NCI-H1105 treated with DMSO at 0.1 percent for 48 hours (cell line): ENCODE measurements around the gene RGS8.

Experiments used
- DNase-seq: peaks from one replicate; lab custom pipeline; 2025; lab: John Stamatoyannopoulos, UW

The RGS8 gene

DNA sequence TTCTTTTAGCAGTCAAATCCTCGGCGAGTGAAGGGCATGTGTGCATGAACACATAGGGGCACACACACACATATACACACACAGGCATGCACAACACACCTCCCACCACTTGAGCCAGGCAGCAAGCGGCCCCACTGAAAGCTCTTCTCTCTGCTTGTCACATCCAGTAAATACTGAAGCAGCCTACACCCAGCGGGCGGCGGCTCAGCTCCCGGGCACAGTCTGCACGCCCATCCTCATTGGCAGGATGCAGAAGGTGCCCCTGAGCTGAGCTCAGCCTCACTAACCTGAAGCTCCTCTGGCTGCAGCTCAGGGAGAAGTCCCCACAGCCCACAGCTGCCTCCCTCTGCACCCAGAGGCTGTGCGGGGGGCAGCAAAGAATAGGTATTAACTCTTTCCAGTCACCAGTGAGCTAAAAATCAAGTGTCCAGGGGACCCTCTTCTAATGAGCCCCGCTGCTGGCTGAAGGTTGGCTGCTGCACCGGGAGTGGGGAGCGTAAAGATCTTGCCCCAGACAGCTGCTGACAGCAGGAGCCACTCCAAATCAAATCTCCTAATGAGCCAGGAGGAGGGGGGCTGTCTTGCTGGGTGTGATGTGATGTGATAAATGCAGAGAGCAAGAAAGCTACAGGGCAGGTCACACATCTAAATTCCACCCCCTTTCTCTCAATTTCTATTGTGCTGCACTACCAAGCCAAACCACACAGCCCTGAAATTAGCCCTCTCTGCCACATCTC is 12.5 kb downstream of the RGS8 start:
- peak; percentile 78 for DNase-seq

DNA sequence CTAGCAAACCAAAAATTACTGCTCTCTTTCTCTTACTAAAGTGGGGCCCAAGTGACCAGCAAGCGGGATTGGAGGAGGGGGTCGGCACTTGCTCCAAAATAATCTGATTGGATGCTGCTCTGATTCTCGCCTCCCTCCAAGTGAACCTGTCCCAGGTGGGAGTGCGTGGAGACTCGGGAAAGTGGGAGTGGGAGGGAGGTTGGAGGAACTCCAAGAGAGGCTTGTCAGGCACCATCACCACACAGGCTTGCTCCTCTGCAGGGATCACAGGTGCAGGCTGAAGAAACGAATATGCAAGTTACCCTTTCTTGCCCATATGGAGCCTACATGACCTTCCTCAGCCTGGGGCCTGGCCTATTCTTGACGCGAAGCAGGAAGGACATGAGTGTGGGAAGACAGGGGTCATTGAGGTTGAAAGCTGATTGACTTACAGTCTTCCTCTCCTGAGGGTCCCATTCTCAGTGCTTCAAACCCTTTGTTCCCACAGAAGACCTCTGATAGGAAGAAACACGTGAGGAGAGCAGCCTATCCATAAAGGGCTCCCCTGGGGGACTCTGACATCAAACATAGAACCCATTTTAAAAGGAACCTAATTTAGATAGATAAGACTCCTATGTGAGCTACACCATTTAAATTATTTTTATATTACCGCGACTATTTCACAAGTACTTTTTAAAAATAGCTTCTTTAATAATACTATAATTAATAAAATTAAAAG is 14.2 kb downstream of the RGS8 start:
- no peak for DNase-seq

DNA sequence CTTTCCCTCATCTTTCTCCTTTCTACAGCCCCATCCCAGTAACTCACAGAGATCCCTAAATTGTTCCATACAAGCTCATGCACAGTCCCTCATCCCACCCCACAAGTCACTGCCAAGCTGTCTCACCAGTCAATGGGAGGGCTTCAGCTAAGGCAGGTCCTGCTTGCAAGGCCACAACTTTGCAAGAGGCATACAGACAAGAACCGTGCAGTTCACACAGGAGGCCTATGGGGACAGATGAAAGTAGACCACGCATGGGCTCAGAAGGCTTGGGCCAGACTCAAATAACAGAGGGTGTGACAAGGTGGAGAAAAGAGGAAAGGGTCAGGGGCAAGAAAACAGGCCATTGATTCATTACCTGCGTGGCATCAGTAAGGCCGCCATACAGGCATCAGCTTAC is 15.1 kb downstream of the RGS8 start:
- DNase-seq = no peak

DNA sequence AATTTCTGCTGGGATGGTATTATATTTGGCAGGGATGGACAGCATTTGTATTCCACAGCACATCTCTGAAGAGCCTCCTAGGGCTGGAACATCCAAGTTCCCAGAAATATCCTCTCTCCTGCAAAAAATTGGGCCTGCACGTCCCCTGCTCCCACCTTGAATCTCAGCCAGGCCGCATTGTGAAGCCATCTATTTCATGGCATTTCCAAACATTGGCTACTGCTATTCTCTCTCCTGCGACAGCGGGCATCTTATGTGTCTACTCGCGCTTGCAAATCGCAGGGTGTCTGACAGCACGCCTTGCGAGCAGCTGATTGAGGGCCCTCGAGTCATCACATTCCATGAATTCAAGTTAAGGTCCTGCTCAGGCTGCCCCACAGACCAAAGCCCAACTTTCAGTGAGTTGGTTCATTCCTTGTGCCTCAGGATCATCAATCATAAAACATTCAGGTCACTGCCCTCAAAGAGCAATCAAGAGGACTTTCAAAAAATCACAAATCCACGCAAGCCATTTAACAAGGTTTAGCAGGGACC is 15.8 kb downstream of the RGS8 start:
- no peak for DNase-seq

DNA sequence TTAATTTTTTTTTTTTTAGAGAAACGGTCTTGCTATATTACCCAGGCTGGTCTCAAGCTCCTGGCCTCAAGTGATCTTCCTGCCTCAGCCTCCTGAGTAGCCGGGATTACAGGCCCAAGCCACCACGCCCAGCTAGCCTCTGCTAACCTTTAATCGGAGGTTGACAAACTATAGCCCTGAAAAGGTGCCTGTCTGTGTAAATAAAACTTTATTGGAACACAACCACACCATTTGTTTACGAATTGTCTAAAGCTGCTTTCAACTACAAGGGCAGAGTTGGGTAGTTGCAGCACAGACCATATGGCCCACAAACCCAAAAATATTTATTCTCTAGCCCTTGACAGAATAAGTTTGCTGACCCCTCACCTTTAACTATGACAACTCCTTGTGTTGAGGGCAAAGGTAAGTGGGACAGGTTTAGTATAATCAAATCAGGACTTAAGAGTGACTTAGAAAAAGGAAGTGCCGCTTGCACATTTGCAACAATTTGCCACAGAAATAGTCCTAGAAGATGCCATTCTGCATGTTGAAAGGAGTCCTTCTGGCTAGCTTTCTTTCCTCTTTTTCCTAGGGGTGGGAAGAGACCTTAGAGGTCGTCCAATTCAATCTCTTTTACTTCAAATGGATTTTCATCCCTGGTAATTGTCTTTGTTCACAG is 16.4 kb downstream of the RGS8 start:
- no peak for DNase-seq

DNA sequence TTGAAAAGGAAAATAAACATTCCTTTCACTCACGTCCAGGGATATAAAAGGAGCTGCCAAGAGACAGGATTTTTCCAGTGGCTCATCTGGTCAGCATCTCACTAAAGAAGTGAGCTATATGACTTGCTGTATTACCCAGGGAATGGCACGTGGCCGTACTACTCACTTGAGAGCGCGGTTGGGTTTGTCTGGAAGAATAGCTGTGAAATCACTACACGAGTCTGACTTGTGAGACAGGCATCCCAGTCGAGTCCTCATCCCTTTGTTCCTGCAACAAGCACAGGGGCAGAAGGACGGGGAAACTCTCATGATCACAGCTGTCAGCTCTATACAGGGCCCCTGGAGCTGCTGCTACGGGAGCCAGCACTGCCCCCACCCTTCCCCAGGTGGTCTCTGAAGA is 17.7 kb downstream of the RGS8 start:
- no peak for DNase-seq

DNA sequence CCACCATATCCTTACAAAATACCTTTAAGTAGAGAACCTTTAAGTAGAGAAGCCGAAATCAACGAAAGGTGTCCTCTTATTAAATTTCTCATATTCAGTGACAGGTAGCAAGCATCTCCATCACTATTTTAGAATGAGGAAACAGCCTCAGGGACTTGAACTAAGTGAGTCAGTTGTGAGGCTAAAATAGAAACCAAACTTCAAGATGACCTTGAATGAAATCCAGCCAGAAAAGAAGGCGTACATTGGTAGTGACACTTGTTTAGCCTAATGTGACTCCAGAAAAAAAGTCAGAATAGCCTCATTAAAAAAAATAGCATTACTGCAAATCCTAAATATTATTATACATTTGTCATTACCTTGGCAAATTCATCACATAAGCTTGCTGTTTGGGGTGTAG is 20.1 kb downstream of the RGS8 start:
- DNase-seq = no peak

DNA sequence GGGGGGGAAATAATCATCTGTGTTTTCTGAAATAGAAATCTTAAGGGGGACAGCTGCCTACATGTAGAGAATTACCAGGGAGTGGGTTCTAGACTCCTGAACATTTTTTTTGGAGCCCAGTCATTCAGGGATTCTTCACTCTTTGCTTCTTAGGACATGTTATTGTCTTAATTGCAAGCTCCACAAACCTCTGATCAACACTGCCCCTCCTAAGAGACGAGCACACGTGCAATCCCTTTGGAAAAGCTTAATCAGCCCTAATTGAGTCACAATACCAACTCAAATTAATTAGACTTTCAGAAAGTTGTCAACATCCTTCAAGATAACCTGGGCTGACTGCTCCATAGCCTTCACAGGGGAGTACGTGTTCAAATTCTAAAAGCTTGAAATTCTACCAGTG is 21.4 kb downstream of the RGS8 start:
- no peak for DNase-seq

DNA sequence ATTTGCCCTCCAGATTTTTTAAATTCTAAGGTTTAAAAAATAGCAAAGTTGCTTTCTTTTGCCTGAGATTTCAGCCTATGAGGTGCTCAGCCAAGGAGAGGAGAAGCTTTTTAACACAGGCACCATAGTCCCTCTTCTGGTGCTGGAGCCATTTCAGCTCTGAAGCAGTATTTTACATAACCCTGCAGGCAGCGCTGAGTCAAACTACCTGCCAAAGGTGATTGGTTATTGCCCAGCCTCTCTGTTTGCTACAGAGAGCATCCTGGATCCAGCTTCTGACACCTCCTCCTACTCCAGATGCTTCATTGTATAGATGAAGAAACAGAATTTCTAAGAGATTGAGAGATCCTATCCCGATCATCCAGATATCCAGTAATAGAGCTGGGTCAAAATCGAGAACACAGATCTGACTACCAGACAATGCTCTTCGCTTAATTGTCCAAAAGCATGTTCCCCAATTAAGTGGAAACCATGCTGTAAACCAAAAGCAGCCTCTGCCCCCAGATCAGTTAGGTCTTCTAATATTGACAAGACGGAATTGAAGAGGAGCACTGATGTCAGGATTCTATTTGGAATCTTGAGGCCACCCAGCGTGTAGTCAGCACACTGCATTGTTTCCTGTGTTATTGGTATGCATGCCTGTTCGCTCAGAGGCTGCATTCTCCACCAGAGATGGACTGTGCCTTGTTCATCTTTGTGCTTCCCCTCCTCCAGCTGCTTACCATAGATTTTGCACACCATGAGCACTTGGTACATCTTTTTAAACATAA is 22.1 kb downstream of the RGS8 start:
- DNase-seq = no peak

DNA sequence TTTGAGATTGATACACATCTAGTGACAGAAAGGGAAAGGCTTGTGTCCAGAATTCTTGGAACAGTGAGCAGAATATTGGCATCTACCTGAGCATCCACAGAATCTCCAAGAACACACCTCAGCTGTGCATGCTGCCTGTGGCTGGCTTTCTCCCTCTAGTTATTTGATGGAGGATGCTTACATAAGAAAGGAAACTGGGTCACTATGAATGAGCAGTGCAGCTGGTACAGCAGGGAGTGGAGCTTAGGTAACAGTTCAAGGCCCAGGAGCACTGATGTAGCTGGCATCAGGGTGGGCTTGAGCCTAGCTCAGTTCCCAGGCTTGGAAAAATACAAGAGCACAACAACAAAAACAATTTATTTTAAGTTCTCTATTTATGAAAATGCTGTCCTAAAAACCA is 26.3 kb downstream of the RGS8 start:
- no peak for DNase-seq

DNA sequence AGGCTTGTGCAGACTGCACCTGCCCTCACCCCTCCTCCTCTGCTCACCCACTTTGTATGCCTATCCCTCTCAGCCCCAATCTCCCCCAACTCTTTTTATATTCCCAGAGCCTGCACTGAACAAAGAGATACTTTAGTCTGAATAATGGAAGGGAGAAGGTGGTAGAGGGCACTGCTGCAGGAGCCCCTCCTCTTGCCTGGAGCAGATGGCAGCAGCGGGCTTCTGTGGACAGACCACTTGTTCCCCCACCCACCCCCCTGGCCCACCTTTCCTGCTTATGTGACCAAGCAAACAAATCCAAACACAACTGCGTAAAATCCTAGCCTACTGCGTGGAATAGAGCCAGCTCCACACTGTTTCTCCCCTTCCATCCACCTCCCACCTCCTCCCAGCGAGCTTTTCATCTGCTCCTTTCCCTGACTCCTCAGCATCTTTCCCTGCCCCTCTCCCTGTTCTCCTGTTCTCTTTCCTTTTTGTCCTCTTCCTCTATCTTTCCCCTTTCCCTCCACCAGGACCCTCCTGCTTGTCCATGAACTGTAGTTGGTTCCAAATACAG is 27.5 kb downstream of the RGS8 start:
- peak; percentile 14 for DNase-seq

DNA sequence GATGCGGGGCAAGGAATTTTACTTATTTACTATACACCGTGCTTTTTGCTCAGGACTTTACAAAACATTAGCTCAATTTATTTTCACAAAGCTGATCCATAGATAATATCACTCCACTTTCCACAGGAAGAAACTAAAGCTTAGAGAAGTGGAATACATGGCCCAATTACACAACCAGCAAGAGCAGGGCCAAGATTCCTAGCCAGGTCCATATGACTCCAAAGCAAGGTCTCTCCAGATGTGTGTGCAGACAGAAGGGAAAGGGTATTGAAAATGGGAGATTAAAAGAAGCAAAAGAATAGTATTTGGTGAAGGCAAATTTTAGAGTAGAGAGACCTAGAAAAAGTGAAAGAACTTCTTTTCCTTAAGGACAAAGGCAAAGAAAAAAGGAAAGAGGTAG is 30.4 kb downstream of the RGS8 start:
- DNase-seq = no peak

DNA sequence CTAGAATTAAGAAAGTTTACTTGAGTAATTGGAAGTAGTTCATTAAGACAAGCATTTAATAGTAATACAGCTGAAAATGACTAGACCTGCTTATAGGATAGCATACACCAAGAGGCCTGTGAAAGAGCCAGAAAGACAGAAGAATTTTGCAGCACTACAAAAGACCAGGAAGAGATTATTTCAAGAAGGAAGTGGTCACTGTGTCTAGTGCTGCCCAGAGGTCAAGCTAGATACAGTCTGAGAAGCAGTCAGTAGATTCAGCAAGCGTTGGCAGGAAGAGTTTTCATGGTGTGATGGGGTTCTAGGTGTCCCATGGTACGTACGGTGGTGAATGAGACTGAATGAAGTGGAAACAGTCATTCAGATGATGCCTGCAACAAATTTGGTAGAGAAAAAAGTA is 31.5 kb downstream of the RGS8 start:
- DNase-seq = no peak

DNA sequence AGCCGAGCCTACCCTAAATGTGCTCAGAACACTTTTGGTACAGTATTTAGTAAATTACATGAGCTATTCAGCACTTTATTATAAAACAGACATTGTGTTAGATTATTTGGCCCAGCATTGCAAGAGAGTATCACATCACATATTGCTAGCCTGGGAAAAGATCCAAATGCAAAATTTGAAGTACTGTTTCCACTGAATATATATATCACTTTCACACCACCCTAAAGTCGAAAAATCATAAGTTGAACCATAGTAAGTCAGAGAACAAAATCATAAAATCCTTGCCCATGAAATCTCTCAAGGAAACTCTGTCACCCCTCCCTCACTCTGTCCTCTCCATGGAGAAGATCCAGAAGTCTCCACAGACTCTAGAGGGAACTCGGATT is 33.1 kb downstream of the RGS8 start:
- no peak for DNase-seq

DNA sequence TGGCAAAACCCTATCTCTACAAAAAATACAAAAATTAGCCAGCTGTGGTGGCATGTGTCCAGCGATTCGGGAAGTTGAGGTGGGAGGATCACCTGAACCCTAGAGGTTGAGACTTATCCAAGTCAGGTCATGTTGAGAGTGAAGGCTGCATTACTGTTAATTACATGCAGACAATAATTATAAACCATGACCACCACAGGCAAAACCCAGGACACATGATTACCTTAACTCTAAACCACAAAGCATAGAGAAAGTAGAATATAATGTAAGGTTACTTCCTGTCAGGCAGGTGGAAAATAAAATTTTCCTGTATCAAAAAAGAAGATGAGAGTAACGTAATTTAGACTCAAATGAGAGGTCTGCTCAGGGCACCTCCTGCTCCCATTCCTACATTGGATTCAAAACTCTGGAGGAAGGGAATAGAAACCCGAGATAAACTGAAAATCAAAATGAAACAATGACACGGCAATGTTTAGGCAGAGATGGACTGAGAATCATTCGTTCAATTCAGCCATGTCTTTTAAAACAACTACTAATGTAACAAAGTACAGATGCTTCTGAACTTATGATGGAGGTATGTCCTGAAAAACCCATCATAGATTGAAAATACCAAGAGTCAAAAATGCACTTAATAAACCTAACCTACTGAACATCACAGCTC is 33.6 kb downstream of the RGS8 start:
- DNase-seq = no peak

DNA sequence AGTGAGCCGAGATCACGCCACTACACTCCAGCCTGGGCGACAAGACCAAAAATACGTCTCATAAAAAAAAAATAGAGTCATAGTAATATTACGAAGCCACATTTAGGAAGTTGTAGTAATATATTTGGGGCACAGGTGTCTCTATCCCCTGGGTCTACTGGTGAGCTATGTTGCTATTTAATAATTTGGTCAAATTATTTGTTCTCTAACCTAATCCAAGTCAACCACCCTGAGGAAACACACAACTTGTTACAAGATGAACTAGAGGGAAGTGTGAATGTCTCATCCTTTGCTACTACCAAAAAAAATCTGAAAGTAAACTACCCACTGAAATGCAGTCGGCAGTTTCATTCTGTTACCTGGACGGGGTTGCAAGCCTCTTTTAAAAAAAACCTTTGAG is 35.3 kb downstream of the RGS8 start:
- no peak for DNase-seq

DNA sequence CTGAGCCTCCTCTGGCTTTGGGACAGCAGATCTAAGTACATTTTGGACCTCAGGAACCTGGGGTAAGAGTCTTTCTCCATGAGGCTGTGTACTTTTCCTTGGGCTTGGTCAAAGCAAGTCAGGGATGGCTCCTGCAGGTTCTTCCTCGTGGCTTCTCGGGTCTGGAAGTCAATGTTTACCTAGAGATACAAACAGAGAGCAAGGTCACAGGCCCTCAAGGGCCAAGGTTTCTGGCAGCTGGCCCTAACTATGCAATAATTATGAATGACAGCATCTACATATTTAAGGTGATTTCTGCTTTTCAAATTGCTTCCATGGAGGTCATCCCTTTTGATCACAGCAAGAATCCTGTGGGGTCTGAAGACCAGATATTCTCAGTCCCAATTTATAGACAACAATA is 37.6 kb downstream of the RGS8 start:
- DNase-seq = no peak

DNA sequence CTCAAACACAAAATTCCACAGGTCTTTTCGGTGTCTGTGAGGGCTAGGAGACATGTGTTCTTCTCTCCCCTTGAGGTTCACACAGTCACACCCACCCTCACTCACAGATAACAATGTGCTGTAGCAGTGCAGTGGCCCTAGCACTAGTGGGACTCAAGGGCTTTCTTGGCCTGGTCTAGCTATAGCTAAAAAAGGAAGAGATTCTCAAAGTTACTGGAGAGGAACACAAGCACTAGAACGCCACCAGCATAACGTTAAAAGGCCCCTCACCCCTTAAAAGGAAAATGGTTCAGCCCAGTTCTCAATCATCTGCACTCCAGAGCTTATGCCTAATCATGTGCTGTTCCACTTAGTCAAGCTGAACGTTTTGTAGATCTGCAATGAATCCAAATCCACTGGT is 39.5 kb downstream of the RGS8 start:
- no peak for DNase-seq

DNA sequence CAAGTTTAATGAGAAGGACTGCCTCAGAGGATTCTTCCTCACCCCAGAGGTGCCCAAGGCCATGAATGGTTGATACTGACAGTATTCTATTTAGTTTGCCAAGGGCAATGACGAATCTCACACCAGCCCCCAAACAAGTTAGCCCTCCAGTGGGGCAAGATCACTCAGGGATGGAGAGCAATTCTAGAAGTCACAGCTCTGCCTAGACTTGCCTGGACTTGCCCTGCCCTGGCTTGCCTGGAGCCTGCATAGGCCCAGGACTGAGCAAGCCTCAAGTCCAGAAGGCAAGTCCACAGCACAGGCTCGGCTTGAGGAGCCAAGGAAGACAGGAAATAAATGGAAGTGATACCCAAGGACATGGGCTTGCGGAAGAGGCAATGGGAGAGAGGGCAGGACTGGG is 40.7 kb downstream of the RGS8 start:
- DNase-seq = peak; percentile 62

DNA sequence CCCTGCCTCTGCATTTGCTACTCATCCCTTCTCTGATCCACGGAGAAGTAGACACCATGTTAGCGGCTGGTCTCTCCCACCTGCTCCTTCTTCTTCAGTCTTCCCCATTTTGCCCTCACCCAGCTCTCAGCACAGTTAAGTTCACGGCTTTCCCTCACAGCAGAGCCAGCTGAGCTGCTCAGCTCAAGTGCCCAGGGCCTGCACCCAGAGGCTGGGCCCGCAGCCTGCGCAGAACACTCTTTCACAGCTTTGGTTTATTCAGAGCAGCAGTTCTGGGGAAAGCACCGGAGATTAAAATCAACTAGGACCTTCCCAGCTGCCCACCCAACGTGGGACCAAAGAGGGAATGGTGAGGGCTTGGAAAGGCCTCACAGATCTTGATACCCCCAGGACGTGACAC is 41.9 kb downstream of the RGS8 start:
- no peak for DNase-seq

DNA sequence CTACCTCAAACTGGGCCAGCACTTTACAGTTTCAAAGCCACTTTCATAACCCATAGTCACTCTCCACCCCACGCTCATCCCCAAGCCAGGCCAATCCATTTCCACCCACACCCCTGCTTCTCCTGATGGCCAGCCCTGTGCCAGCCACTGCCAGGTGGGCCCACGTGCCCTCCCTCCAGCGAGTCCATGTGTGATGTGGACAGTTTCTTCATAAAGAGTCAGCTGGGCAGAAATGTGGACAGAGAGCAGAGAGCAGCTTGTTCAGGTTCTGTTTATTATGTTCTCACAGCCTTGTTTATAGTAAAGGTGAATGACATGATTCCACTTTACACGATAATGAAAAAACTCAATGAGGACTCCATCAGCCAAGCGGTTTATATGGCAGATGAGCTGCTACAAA is 42.8 kb downstream of the RGS8 start:
- no peak for DNase-seq

DNA sequence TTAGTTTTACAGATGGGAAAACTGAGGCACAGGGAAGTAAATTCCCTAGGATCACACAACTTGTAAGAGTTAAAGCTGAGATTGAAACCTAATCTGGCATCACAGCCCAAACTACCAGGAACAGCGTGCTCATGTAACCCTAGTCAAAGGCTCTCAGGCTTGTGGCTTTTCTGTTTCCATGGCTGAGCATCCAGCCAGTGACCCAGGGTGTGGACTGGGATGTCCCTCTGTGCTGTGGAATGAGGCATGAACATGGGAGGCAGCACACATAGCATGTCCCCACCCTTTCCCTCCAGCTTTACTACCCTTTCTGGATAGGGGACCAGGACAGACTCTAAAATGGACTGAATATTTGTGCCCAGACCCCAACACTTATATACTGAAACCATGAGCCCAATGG is 45.1 kb downstream of the RGS8 start:
- DNase-seq = no peak
